Right kidney (tissue), 1 donor: Measurements from ENCODE around the gene PACRG.

Experiments used
- DNase-seq: peaks from one replicate; pipeline ENCODE4 v3.0.0-alpha.2; 2016

PACRG gene

GRCh38 chr6:163288915-163289314 lies 561.1 kb downstream of the PACRG start:
- DNase-seq, result no peak

DNA sequence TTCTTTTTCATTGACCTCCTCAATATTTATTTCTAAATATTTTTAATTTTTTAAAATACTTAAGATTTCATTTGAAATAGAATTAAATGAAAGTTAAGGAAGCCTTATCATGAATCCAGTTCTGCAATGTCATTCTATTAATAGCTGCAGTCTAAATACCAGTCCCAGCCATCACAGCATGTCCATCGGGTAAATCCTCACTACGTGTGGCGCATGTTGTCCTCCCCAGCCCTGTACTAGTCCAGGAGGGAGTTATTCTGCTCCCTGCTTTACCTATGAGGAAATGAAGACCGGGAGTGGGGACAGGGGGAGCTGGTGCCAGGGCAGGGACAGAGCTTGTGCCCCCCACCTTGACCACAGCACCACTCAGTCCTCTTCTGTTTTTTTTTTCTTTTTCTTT lies 561.7 kb downstream of the PACRG start:
- DNase-seq, result no peak

- DNase-seq, result no peak
These were observed 562.9 kb downstream of the PACRG start for GRCh38 chr6:163290545-163291274.

DNA sequence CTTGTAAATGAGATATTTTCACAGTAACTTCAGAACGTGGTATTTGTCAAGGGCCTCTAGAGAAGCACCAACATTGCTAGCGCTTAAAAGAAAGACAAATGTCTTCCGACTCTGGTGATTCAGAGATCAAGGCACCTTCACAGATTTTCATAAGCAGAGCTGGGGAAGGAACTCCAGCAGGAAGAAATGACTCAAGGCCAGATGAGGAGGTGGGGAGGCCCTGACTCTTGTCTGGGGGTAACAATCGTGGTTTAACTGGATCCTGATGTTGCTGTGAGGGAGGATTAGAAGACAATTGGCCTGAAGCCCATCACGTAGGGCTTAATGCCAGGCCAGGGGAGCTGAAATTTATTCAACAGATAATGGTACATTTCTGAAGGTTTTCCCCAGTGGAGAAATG lies 563.8 kb downstream of the PACRG start:
- no peak for DNase-seq

DNA sequence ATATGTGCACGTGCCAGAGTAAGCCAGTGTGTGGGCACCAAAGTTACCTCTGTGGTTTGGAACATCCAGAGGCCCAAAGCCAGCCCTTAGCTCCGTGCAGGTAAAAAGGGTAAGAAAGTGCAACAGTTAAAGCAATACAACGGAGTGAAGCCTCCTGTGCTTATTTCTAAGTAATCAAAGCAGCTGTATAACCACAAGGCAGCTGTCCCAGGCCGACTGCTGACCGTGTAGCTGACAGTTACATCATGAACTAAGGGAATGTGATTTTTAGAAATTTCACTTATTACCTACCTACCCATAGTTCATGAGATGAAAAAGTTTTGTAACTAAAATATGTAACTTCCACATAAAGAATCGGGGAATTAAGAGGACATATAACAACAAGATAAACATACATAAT lies 565.5 kb downstream of the PACRG start:
- no peak for DNase-seq

GRCh38 chr6:163294734-163295133 lies 567.0 kb downstream of the PACRG start:
- no peak for DNase-seq

- DNase-seq, result no peak
These were observed 569.2 kb downstream of the PACRG start for GRCh38 chr6:163296835-163297519.

GRCh38 chr6:163298079-163298830 lies 570.5 kb downstream of the PACRG start:
- no peak for DNase-seq

GRCh38 chr6:163300838-163301237 lies 573.1 kb downstream of the PACRG start:
- DNase-seq, result no peak

DNA sequence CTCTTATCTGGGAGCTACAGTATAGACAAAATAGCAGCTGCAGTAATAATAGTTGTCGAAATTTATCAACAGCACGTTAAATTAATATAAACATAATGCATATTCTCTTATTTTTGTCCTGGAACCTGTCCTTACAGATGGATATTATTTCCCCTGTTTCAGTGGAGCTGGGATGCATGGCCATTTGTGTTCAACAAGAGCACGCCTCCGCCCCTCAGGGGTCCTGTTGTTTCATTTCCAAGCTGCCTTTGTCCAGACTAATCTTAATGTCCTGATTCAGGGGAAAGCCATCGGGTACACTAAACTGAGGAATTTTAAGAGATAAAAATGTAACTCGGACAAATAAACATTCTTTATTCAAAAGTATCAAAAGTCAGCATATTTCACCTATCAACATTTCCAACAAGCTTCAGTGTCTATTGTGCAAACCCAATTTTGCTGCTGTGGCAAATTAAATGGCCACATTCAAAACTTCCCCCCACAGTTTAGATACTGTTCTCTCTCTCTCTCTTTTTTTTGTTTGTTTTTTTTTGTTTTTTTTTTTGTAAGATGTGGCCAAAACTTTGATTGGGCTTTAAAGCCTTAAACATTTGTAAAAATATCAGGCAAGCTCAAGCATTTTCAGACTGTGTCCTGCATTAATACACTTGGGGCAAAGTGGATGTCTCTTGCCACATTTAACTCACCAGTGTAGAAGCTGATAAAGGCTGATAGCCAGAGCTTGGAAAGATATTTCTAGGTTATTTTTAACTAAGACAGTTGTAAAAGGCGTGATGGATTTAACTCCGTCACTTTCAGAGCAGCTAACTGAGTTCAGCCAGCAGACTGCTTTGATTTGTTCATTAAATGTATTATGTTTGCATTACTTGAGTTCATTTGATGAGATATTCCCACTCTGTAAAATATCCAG lies 574.2 kb downstream of the PACRG start:
- no peak for DNase-seq

DNA sequence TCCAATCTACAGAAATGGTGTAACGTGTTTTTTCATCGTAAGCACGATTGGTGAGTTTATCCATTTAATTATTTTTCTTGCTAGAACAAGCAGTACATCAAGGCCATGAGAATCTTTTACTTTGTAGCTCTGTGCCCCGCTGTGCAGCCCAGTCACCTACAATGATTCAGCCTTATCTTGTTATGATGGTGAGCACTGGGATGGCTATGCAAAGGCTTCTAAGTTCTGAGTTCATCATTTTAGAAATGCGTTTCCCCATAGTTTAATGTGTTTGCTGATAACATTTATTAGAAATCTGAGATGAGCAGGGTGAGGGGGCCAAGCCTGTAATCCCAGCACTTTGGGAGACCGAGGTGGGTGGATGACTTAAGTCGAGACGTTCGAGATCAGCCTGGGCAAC lies 575.0 kb downstream of the PACRG start:
- DNase-seq, result no peak

- no peak for DNase-seq
These were observed 578.2 kb downstream of the PACRG start for GRCh38 chr6:163306000-163306399.

GRCh38 chr6:163308629-163309440 lies 581.1 kb downstream of the PACRG start:
- DNase-seq, result no peak

DNA sequence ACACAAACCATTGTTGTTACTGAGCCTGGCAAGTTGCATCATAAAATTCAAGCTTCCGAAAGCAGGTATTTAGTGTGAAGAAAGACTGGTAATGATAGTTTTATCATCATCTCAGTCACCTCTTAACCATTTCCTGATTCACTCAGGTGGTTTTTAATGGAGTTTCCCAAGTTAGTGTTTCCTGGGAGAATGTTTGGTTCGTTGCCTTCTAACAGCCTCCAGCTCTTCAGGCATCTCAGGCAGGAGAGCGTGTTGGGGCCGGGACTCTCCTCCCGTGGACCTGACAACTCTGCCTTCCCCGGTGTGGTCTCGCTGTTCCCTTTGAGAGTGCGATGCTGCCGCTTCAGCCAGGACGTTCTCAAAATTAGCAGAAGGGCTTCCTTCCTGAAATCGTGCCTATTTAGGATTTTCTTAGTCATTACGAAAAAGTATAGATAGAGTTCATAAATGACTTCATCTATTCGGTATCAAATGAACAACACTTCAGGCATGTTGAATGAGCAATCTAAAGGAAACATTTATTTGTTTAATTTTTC lies 581.8 kb downstream of the PACRG start:
- DNase-seq, result no peak

DNA sequence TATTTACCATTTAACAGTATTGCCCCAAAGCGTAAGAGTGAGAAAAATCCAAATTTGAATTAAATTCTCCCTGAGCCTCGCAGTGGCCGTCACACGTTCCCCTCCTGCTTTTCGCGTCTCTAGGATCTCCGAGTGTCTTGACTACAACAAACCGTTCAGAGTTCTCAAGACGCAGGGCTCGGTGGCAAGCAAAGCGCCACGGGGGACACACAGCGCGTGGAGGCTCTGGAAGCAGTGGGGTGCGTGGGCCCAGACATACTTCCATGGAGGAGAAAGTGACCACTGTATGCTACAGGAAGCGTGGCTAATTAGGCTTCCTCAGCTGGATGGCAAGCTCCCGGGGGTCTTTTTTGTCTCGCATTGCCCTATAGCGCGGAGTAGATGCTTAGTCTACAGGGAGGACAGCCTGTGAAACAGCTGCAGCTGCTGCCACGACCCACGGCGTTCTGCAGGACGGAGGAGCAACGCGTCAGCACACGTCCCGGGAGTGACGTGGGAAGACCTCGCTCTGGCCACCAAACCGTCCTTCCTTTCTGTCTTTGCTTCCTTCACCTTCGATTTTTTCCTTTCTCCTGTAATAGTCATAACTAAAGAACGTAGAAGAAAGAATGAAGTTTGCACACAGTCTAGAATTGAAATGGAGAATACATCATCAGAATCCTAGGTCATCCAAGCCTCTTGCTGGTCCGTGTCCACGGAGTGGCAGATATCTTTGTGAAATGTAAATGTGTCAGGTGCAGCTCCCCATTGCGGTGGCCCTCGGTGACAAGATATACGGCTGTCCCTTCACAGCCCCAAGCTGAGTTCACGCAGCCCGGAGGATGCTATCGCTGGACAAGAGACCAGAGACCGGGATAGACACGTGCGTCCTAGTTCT lies 582.6 kb downstream of the PACRG start:
- DNase-seq, result no peak

DNA sequence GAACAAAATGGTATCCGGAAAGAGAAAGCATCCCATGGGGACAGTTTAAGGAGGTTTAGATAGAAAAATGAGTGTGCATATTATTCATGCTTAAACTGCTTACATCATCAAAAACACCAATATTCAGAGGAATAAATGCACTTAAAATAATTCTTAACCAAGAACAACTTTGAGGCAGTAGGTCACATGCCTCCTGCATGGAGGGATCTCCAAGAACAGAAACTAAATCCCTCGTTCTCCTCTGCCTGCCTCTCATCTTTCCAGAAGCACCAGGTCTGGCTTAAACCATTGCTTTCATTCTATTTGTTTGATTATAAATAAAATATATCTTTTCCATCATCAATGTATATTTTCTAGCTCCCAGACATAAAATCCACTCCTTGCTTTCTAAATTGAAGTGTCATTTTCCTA lies 583.2 kb downstream of the PACRG start:
- DNase-seq, result no peak

DNA sequence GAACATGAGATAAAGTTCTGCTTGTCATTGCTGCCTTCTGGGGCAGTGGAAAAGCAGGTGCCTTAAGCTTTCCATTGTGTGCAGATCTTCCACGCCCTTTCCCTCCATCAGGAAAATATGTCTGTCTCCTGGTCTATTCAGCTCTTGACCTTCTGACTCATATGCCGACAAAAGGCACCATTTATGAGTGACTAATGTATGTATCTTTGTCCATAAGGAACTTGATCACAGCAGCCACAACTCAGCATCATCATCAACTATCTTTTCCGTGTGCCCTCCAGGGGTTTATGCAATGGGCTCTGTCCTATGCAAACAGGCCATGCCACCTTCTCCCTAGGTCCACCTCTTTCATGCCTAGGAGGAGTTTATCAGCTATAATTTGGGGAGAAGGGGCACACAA lies 584.1 kb downstream of the PACRG start:
- DNase-seq, result no peak

GRCh38 chr6:163313566-163313965 lies 585.8 kb downstream of the PACRG start:
- no peak for DNase-seq

- DNase-seq, result no peak
These were observed 586.2 kb downstream of the PACRG start for GRCh38 chr6:163313981-163314380.
